ENCODE results near the gene KLRC4. TPM values are rescaled to one million over a fixed set of nuclear protein-coding genes. Genes with fewer than 3 reads are reported as not detected.
"Not testable (repeated sequence)": the region's sequence is repeated elsewhere in the genome, so short reads cannot be mapped to it uniquely, and the experiment has no call there.

KLRC4 gene
- total and polyA plus RNA-seq, 2 donors (not counting 1 experiment from before 2014, with no cell fraction given), result not detected

GRCh38 chr12:10393291-10393690, 16.3 kb downstream of the KLRC4 start:
- no peaks in the 10 kb centered on the region for H3K36me3 ChIP-seq (ENCODE audit: control insufficient read depth, insufficient read depth, low read length)
- no peak overlapping the region for H3K27ac ChIP-seq (ENCODE audit: insufficient read depth, low read length)
- no peak for DNase-seq (ENCODE audit: low read depth in 2 of 2)
- H3K9me3 ChIP-seq (ENCODE audit: control insufficient read depth, insufficient read depth, low read depth, low read length), result no peaks in the 10 kb centered on the region
- no peaks in the 10 kb centered on the region for H3K27me3 ChIP-seq (ENCODE audit: control insufficient read depth, insufficient read depth, low read length)
- H3K4me2 ChIP-seq (ENCODE audit: extremely low read depth, insufficient read depth, low read length), result no peak overlapping the region
- H3K4me3 ChIP-seq (replicated peaks in 1 of 4; ENCODE audit: control extremely low read depth in 1 of 4, insufficient read depth in 1 of 4, low read depth in 3 of 4, low read length in 4 of 4), result no peak overlapping the region
- no peaks in the 10 kb centered on the region for H4K20me1 ChIP-seq (ENCODE audit: control insufficient read depth, extremely low read depth, insufficient read depth, low read length)
- H3K4me1 ChIP-seq (ENCODE audit: control insufficient read depth, extremely low read depth, insufficient read depth, low read length), result no peaks in the 10 kb centered on the region
- H3K79me2 ChIP-seq (ENCODE audit: control insufficient read depth, insufficient read depth, low read length), result no peaks in the 10 kb centered on the region
- TF ChIP-seq, protein P1, sequence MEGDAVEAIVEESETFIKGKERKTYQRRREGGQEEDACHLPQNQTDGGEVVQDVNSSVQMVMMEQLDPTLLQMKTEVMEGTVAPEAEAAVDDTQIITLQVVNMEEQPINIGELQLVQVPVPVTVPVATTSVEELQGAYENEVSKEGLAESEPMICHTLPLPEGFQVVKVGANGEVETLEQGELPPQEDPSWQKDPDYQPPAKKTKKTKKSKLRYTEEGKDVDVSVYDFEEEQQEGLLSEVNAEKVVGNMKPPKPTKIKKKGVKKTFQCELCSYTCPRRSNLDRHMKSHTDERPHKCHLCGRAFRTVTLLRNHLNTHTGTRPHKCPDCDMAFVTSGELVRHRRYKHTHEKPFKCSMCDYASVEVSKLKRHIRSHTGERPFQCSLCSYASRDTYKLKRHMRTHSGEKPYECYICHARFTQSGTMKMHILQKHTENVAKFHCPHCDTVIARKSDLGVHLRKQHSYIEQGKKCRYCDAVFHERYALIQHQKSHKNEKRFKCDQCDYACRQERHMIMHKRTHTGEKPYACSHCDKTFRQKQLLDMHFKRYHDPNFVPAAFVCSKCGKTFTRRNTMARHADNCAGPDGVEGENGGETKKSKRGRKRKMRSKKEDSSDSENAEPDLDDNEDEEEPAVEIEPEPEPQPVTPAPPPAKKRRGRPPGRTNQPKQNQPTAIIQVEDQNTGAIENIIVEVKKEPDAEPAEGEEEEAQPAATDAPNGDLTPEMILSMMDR (conservative IDR thresholded peaks at IDR 0.05 in 1 of 2, IDR thresholded peaks at IDR 0.05 in 1 of 2; ENCODE audit: low read depth in 1 of 2, low read length in 2 of 2), result no peak
- no peak for TF ChIP-seq EZH2 (IDR thresholded peaks at IDR 0.05; ENCODE audit: low read length, missing control alignments)
- H2AFZ ChIP-seq (ENCODE audit: low read length), result no peak overlapping the region
- H3K9ac ChIP-seq (ENCODE audit: insufficient read depth, low read length), result no peak overlapping the region

GRCh38 chr12:10392394-10392930, 17.1 kb downstream of the KLRC4 start:
- DNase-seq (ENCODE audit: low read depth in 2 of 2), result peak; percentile 91 to 99
- no peak overlapping the region for H3K4me2 ChIP-seq (ENCODE audit: extremely low read depth, insufficient read depth, low read length)
- no peak overlapping the region for H3K27ac ChIP-seq (ENCODE audit: insufficient read depth, low read length)
- H3K4me1 ChIP-seq (ENCODE audit: control insufficient read depth, extremely low read depth, insufficient read depth, low read length), result no peaks in the 10 kb centered on the region
- H2AFZ ChIP-seq (ENCODE audit: low read length), result no peak overlapping the region
- no peaks in the 10 kb centered on the region for H3K27me3 ChIP-seq (ENCODE audit: control insufficient read depth, insufficient read depth, low read length)
- H3K79me2 ChIP-seq (ENCODE audit: control insufficient read depth, insufficient read depth, low read length), result no peaks in the 10 kb centered on the region
- H3K36me3 ChIP-seq (ENCODE audit: control insufficient read depth, insufficient read depth, low read length), result no peaks in the 10 kb centered on the region
- H3K4me3 ChIP-seq (replicated peaks in 1 of 4; ENCODE audit: control extremely low read depth in 1 of 4, insufficient read depth in 1 of 4, low read depth in 3 of 4, low read length in 4 of 4), result no peak overlapping the region
- H4K20me1 ChIP-seq (ENCODE audit: control insufficient read depth, extremely low read depth, insufficient read depth, low read length), result no peaks in the 10 kb centered on the region
- no peak for TF ChIP-seq EZH2 (IDR thresholded peaks at IDR 0.05; ENCODE audit: low read length, missing control alignments)
- TF ChIP-seq, protein P1 (conservative IDR thresholded peaks at IDR 0.05 in 1 of 2, IDR thresholded peaks at IDR 0.05 in 1 of 2; ENCODE audit: low read depth in 1 of 2, low read length in 2 of 2), result no peak
- H3K9me3 ChIP-seq (ENCODE audit: control insufficient read depth, insufficient read depth, low read depth, low read length), result no peaks in the 10 kb centered on the region
- H3K9ac ChIP-seq (ENCODE audit: insufficient read depth, low read length), result no peak overlapping the region

DNA sequence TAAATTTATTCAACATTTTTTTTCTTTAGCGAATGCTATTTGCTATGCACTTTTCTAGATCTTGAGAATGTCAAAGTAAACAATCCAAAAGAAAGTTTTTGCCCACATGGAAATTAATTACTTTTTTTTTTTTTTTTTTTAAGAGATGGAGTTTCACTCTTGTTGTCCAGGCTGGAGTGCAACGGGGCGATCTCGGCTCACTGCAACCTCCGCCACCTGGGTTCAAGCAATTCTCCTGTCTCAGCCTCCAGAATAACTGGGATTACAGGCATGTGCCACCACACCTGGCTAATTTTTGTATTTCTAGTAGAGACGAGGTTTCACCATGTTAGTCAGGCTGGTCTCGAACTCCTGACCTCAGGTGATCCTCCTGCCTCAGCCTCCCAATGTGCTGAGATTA, 18.6 kb downstream of the KLRC4 start:
- H3K27ac ChIP-seq (ENCODE audit: insufficient read depth, low read length); H4K20me1 ChIP-seq (ENCODE audit: control insufficient read depth, extremely low read depth, insufficient read depth, low read length): not testable (repeated sequence)

More for the DNA sequence above, 18.6 kb downstream of the KLRC4 start:
- not testable (repeated sequence) for H3K9ac ChIP-seq (ENCODE audit: insufficient read depth, low read length); H3K27me3 ChIP-seq (ENCODE audit: control insufficient read depth, insufficient read depth, low read length); H3K4me1 ChIP-seq (ENCODE audit: control insufficient read depth, extremely low read depth, insufficient read depth, low read length); H3K4me2 ChIP-seq (ENCODE audit: extremely low read depth, insufficient read depth, low read length); H2AFZ ChIP-seq (ENCODE audit: low read length); DNase-seq (ENCODE audit: low read depth in 2 of 2); H3K9me3 ChIP-seq (ENCODE audit: control insufficient read depth, insufficient read depth, low read depth, low read length); H3K36me3 ChIP-seq (ENCODE audit: control insufficient read depth, insufficient read depth, low read length); H3K79me2 ChIP-seq (ENCODE audit: control insufficient read depth, insufficient read depth, low read length); H3K4me3 ChIP-seq (replicated peaks in 1 of 4; ENCODE audit: control extremely low read depth in 1 of 4, insufficient read depth in 1 of 4, low read depth in 3 of 4, low read length in 4 of 4)

All from fibroblast of lung (primary cell).